ENCODE results near the gene ITGA1.

DNA sequence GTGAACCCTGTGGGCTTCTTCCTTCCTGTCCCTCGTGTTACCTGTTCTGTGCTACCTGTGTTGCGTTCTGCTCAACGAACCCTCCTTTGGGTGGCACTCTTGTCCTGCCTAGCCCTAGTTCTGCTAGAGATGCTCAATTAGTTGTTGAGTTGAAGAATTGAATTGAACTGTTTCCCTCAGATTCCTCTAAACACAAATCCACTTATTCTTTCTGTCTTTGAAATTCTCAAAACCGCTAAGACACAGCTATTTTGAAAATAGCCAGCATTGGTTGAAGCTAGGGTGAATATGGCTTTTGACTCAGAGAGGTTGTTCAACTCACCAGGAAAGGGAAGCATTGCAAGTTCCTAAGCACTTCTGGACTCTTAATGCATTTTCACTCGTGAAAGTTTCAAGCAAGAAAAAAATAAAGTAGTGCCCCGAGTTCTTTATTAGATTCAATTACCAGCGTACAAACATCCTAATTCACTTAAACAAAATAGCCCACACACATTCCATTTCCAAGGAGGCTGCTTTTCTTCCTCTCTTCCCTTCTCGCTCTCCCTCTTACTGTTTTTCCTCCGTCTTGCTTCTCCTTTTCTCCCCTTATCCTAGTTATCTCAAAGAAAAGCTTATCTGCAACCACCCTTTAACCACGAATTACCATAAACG is 642 bp upstream of the ITGA1 start:
- no peak for TF ChIP-seq POLR2A (IDR thresholded peaks at IDR 0.05)
- TF ChIP-seq, protein P1, sequence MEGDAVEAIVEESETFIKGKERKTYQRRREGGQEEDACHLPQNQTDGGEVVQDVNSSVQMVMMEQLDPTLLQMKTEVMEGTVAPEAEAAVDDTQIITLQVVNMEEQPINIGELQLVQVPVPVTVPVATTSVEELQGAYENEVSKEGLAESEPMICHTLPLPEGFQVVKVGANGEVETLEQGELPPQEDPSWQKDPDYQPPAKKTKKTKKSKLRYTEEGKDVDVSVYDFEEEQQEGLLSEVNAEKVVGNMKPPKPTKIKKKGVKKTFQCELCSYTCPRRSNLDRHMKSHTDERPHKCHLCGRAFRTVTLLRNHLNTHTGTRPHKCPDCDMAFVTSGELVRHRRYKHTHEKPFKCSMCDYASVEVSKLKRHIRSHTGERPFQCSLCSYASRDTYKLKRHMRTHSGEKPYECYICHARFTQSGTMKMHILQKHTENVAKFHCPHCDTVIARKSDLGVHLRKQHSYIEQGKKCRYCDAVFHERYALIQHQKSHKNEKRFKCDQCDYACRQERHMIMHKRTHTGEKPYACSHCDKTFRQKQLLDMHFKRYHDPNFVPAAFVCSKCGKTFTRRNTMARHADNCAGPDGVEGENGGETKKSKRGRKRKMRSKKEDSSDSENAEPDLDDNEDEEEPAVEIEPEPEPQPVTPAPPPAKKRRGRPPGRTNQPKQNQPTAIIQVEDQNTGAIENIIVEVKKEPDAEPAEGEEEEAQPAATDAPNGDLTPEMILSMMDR (IDR thresholded peaks at IDR 0.05) = peak in 3 of 4 experiments; percentile 13 to 68 (median 37)
